ENCODE data around the gene KCNK10. TPM values are rescaled to one million over a fixed set of nuclear protein-coding genes. Genes with fewer than 3 reads are reported as not detected.

The KCNK10 gene
- total and polyA plus RNA-seq, 7 donors = under 0.01 to 0.60 (median 0.28) TPM; not detected in 1

- no peaks in the 10 kb centered on the region for H3K36me3 ChIP-seq
- H3K4me3 ChIP-seq = peak overlapping the region in 3 of 4 donors; percentile 17 to 35 (median 34)
Observed at GRCh38 chr14:88323523-88324199, 592 bp upstream of the KCNK10 start.

GRCh38 chr14:88322504-88323085 is 474 bp downstream of the KCNK10 start:
- H3K27me3 ChIP-seq = peaks cover 14 to 73% (median 46%) of the 10 kb centered on the region in 3 donors
- no peaks in the 10 kb centered on the region for H3K9me3 ChIP-seq
- TF ChIP-seq CTCF (IDR thresholded peaks at IDR 0.05) (no peak), POLR2A (IDR thresholded peaks at IDR 0.05) (no peak), POLR2AphosphoS5 (IDR thresholded peaks at IDR 0.05) (no peak), EP300 (IDR thresholded peaks at IDR 0.05) (no peak)
- H3K4me1 ChIP-seq = peaks cover 0 to 23% (median 8%) of the 10 kb centered on the region in 4 donors
- no peak for DNase-seq
- no peaks in the 10 kb centered on the region for H3K36me3 ChIP-seq
- peak overlapping the region in 1 of 4 donors; percentile 35 for H3K4me3 ChIP-seq
- 1 to 3% methylated on average over 26 of the region's 26 CpGs for WGBS, 2 donors
- H3K27ac ChIP-seq = no peak overlapping the region
- intact Hi-C loops (cut with DNase I) = no loop called here

More at GRCh38 chr14:88323523-88324199, 592 bp upstream of the KCNK10 start:
- Histone ChIP-seq H3K9me3 (peaks cover 0 to 3% (median under 1%) of the 10 kb centered on the region in 4 donors), H3K27ac (no peak overlapping the region), H3K27me3 (peaks cover 14 to 77% (median 46%) of the 10 kb centered on the region in 3 donors), H3K4me1 (peaks cover 0 to 23% (median 8%) of the 10 kb centered on the region in 4 donors)
- no peak for DNase-seq
- 1% methylated on average over 69 of the region's 69 CpGs for WGBS, 2 donors
- TF ChIP-seq POLR2AphosphoS5 (IDR thresholded peaks at IDR 0.05) (no peak), CTCF (IDR thresholded peaks at IDR 0.05) (no peak), EP300 (IDR thresholded peaks at IDR 0.05) (no peak), POLR2A (IDR thresholded peaks at IDR 0.05) (no peak)
- intact Hi-C loops (cut with DNase I) = no loop called here

GRCh38 chr14:88321692-88322503 is 1.2 kb downstream of the KCNK10 start:
- TF ChIP-seq POLR2AphosphoS5 (IDR thresholded peaks at IDR 0.05) = no peak
- no peak for TF ChIP-seq EP300 (IDR thresholded peaks at IDR 0.05)
- no peak for TF ChIP-seq CTCF (IDR thresholded peaks at IDR 0.05)
- no peak for TF ChIP-seq POLR2A (IDR thresholded peaks at IDR 0.05)
- H3K4me1 ChIP-seq = peaks cover 0 to 23% (median 8%) of the 10 kb centered on the region in 4 donors

GRCh38 chr14:88318406-88318805 is 4.7 kb downstream of the KCNK10 start:
- Histone ChIP-seq H3K4me1 (peaks cover 0 to 10% (median 3%) of the 10 kb centered on the region in 4 donors), H3K27me3 (peaks cover 0 to 43% (median 10%) of the 10 kb centered on the region in 3 donors), H3K9me3 (peaks cover 0 to 1% (median 0%) of the 10 kb centered on the region in 4 donors), H3K4me3 (no peak overlapping the region), H3K36me3 (no peaks in the 10 kb centered on the region), H3K27ac (no peak overlapping the region)
- WGBS, 2 donors = 87 to 90% methylated on average over 4 of the region's 4 CpGs
- no peak for DNase-seq
- TF ChIP-seq CTCF (IDR thresholded peaks at IDR 0.05) = no peak
- TF ChIP-seq POLR2A (IDR thresholded peaks at IDR 0.05) = no peak
- TF ChIP-seq POLR2AphosphoS5 (IDR thresholded peaks at IDR 0.05) = no peak
- TF ChIP-seq EP300 (IDR thresholded peaks at IDR 0.05) = no peak
- intact Hi-C loops (cut with DNase I) = no loop called here

More at GRCh38 chr14:88321692-88322503, 1.2 kb downstream of the KCNK10 start:
- Histone ChIP-seq H3K27me3 (peaks cover 14 to 72% (median 43%) of the 10 kb centered on the region in 3 donors), H3K9me3 (no peaks in the 10 kb centered on the region), H3K27ac (no peak overlapping the region), H3K4me3 (no peak overlapping the region), H3K36me3 (no peaks in the 10 kb centered on the region)
- DNase-seq = no peak
- WGBS, 2 donors = 16 to 23% methylated on average over 25 of the region's 25 CpGs
- intact Hi-C loops (cut with DNase I) = no loop called here

Measured in sigmoid colon (tissue), 7 donors.